Measurements from ENCODE around the gene KRTAP4-8.
"Not testable (repeated sequence)": the region's sequence is repeated elsewhere in the genome, so short reads cannot be mapped to it uniquely, and the experiment has no call there.

Gene KRTAP4-8

GRCh38 chr17:41103896-41104295 is 6.0 kb upstream of the KRTAP4-8 start:
- H3K36me3 ChIP-seq (ENCODE audit: control insufficient read depth, insufficient read depth, low read length): no peaks in the 10 kb centered on the region
- H3K9me3 ChIP-seq (ENCODE audit: control insufficient read depth, low read length): no peaks in the 10 kb centered on the region
- no peaks in the 10 kb centered on the region for H3K4me1 ChIP-seq (ENCODE audit: control insufficient read depth, insufficient read depth, low read length)
- no peak overlapping the region for H3K4me3 ChIP-seq (ENCODE audit: low read length)
- no peaks in the 10 kb centered on the region for H3K27me3 ChIP-seq (ENCODE audit: control insufficient read depth, insufficient read depth, low read length)
- H3K9ac ChIP-seq (ENCODE audit: low read length): no peak overlapping the region

GRCh38 chr17:41101586-41102259 is 3.8 kb upstream of the KRTAP4-8 start, which contains the start of gene KRTAP4-16:
Gene KRTAP4-16, minus strand, starts transcription at chr17:41102209. Its CDS starts 0 bp downstream, at chr17:41102209.
- Histone ChIP-seq H3K36me3 (ENCODE audit: control insufficient read depth, insufficient read depth, low read length) (no peaks in the 10 kb centered on the region), H3K9me3 (ENCODE audit: control insufficient read depth, low read length) (no peaks in the 10 kb centered on the region), H3K4me1 (ENCODE audit: control insufficient read depth, insufficient read depth, low read length) (no peaks in the 10 kb centered on the region), H3K9ac (ENCODE audit: low read length) (no peak within 1 kb of the TSS), H3K27me3 (ENCODE audit: control insufficient read depth, insufficient read depth, low read length) (no peaks in the 10 kb centered on the region), H3K4me3 (ENCODE audit: low read length) (no peak within 1 kb of the TSS)

DNA sequence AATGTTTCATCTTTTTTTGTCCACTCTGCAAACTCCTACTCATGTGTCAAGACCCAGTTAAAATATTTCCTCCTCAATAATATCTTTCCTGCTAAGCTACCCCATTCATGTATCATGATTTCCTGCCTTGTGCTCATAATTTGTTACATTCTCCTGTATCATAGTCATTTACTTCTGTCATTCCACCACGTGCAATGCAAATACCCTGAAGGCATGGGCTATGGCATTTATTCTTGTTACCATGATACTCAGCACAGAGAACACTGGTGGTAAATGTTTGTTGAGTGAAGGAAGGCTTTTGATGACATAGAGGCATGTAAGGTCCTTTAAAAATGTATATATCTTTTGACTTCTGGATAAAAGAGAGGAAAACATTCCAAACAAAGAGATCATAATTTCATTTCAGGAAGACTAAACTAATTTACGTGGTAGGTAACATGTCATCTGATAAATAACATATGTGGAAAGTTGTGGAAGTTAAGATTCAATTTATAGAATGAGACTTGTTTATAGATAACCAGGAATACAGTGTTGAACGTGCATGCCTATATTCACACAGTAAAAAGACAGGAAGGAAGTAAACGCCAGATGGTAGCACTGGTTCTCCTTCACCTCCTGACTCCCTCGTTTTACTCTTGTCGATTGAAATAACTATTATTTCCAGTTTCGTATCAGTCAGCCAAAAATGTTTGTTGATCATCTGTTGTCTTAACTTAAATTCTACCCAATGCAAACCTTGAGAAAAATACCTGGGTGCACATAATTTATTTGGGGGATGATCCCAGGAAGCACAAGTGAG is 1.9 kb upstream of the KRTAP4-8 start:
- not testable (repeated sequence) for H3K36me3 ChIP-seq (ENCODE audit: control insufficient read depth, insufficient read depth, low read length); H3K4me3 ChIP-seq (ENCODE audit: low read length); H3K9me3 ChIP-seq (ENCODE audit: control insufficient read depth, low read length); H3K4me1 ChIP-seq (ENCODE audit: control insufficient read depth, insufficient read depth, low read length); H3K27me3 ChIP-seq (ENCODE audit: control insufficient read depth, insufficient read depth, low read length); H3K9ac ChIP-seq (ENCODE audit: low read length)

DNA sequence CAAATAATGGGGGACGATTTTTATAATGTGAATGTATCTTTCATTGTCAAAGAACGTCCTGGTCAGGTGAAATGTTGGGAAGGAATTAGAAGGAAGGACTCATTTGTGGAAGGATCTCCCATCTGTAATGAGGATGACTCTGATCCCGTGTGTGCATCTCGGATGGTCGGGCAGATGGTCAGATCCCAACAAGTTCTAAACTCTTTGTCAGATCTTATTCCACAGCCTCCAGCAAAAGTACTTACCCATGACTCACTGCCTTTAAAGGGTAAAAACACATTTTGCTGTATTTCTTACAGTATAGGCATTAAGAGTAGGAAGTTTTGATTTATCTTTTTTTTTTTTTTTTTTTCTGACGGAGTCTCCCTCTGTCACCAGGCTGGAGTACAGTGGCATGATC is 539 bp upstream of the KRTAP4-8 start:
- H3K4me3 ChIP-seq (ENCODE audit: low read length): no peak overlapping the region

GRCh38 chr17:41096055-41096454 is 1.9 kb downstream of the KRTAP4-8 start:
- H3K4me1 ChIP-seq (ENCODE audit: control insufficient read depth, insufficient read depth, low read length): no peaks in the 10 kb centered on the region
- H3K9me3 ChIP-seq (ENCODE audit: control insufficient read depth, low read length): no peaks in the 10 kb centered on the region
- H3K27me3 ChIP-seq (ENCODE audit: control insufficient read depth, insufficient read depth, low read length): no peaks in the 10 kb centered on the region
- no peak overlapping the region for H3K4me3 ChIP-seq (ENCODE audit: low read length)
- no peaks in the 10 kb centered on the region for H3K36me3 ChIP-seq (ENCODE audit: control insufficient read depth, insufficient read depth, low read length)
- no peak overlapping the region for H3K9ac ChIP-seq (ENCODE audit: low read length)

More for the DNA sequence above, 539 bp upstream of the KRTAP4-8 start:
- Histone ChIP-seq H3K27me3 (ENCODE audit: control insufficient read depth, insufficient read depth, low read length) (no peaks in the 10 kb centered on the region), H3K9me3 (ENCODE audit: control insufficient read depth, low read length) (no peaks in the 10 kb centered on the region), H3K4me1 (ENCODE audit: control insufficient read depth, insufficient read depth, low read length) (no peaks in the 10 kb centered on the region), H3K36me3 (ENCODE audit: control insufficient read depth, insufficient read depth, low read length) (no peaks in the 10 kb centered on the region), H3K9ac (ENCODE audit: low read length) (no peak overlapping the region)

GRCh38 chr17:41088760-41089352 is 9.1 kb downstream of the KRTAP4-8 start:
- H3K9ac ChIP-seq (ENCODE audit: low read length); H3K4me1 ChIP-seq (ENCODE audit: control insufficient read depth, insufficient read depth, low read length); H3K36me3 ChIP-seq (ENCODE audit: control insufficient read depth, insufficient read depth, low read length); H3K27me3 ChIP-seq (ENCODE audit: control insufficient read depth, insufficient read depth, low read length); H3K4me3 ChIP-seq (ENCODE audit: low read length); H3K9me3 ChIP-seq (ENCODE audit: control insufficient read depth, low read length): not testable (repeated sequence)

- H3K4me3 ChIP-seq (ENCODE audit: low read length); H3K36me3 ChIP-seq (ENCODE audit: control insufficient read depth, insufficient read depth, low read length); H3K4me1 ChIP-seq (ENCODE audit: control insufficient read depth, insufficient read depth, low read length); H3K9me3 ChIP-seq (ENCODE audit: control insufficient read depth, low read length); H3K9ac ChIP-seq (ENCODE audit: low read length); H3K27me3 ChIP-seq (ENCODE audit: control insufficient read depth, insufficient read depth, low read length): not testable (repeated sequence)
These were observed 13.7 kb downstream of the KRTAP4-8 start, which contains the start of gene KRTAP4-7 for GRCh38 chr17:41084100-41084856. Gene KRTAP4-7, plus strand, starts transcription at chr17:41084150. Its CDS starts 57 bp downstream, at chr17:41084207.

GRCh38 chr17:41083427-41083826 is 14.5 kb downstream of the KRTAP4-8 start:
- not testable (repeated sequence) for H3K4me1 ChIP-seq (ENCODE audit: control insufficient read depth, insufficient read depth, low read length); H3K9ac ChIP-seq (ENCODE audit: low read length)

GRCh38 chr17:41082626-41083025 is 15.3 kb downstream of the KRTAP4-8 start:
- H3K27me3 ChIP-seq (ENCODE audit: control insufficient read depth, insufficient read depth, low read length): no peaks in the 10 kb centered on the region
- H3K9me3 ChIP-seq (ENCODE audit: control insufficient read depth, low read length): no peaks in the 10 kb centered on the region
- no peak overlapping the region for H3K4me3 ChIP-seq (ENCODE audit: low read length)
- no peak overlapping the region for H3K9ac ChIP-seq (ENCODE audit: low read length)
- H3K36me3 ChIP-seq (ENCODE audit: control insufficient read depth, insufficient read depth, low read length): no peaks in the 10 kb centered on the region
- no peaks in the 10 kb centered on the region for H3K4me1 ChIP-seq (ENCODE audit: control insufficient read depth, insufficient read depth, low read length)

More at GRCh38 chr17:41083427-41083826, 14.5 kb downstream of the KRTAP4-8 start:
- H3K9me3 ChIP-seq (ENCODE audit: control insufficient read depth, low read length); H3K4me3 ChIP-seq (ENCODE audit: low read length); H3K36me3 ChIP-seq (ENCODE audit: control insufficient read depth, insufficient read depth, low read length); H3K27me3 ChIP-seq (ENCODE audit: control insufficient read depth, insufficient read depth, low read length): not testable (repeated sequence)

DNA sequence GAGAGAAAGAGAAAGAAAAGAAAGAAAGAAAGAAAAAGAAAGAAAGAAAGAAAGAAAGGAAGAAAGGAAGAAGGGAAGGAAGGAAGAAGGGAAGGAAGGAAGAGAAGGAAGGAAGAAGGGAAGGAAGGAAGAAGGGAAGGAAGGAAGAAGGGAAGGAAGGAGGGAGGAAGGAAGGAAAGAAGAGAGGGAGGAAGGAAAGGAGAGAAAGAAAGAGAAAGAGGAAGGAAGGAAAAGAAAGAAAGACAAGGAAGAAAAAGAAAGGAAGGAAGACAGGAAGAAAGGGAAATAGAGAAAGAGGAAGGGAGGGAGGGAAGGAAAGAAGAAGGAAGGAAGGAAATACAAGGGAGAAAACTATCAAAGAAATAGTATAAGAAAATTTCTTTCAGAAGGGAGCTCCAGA is 21.2 kb downstream of the KRTAP4-8 start:
- peaks cover 8% of the 10 kb centered on the region for H3K27me3 ChIP-seq (ENCODE audit: control insufficient read depth, insufficient read depth, low read length)
- no peak overlapping the region for H3K4me3 ChIP-seq (ENCODE audit: low read length)
- no peaks in the 10 kb centered on the region for H3K4me1 ChIP-seq (ENCODE audit: control insufficient read depth, insufficient read depth, low read length)
- no peaks in the 10 kb centered on the region for H3K9me3 ChIP-seq (ENCODE audit: control insufficient read depth, low read length)
- H3K9ac ChIP-seq (ENCODE audit: low read length): no peak overlapping the region
- H3K36me3 ChIP-seq (ENCODE audit: control insufficient read depth, insufficient read depth, low read length): no peaks in the 10 kb centered on the region

- no peak overlapping the region for H3K4me3 ChIP-seq (ENCODE audit: low read length)
- H3K36me3 ChIP-seq (ENCODE audit: control insufficient read depth, insufficient read depth, low read length): no peaks in the 10 kb centered on the region
- H3K9ac ChIP-seq (ENCODE audit: low read length): no peak overlapping the region
- no peaks in the 10 kb centered on the region for H3K4me1 ChIP-seq (ENCODE audit: control insufficient read depth, insufficient read depth, low read length)
- H3K27me3 ChIP-seq (ENCODE audit: control insufficient read depth, insufficient read depth, low read length): peaks cover 8% of the 10 kb centered on the region
- no peaks in the 10 kb centered on the region for H3K9me3 ChIP-seq (ENCODE audit: control insufficient read depth, low read length)
These were observed 24.3 kb downstream of the KRTAP4-8 start for GRCh38 chr17:41073676-41074075.
